ENCODE results near the gene EXOSC5.
"Not testable (repeated sequence)": the region's sequence is repeated elsewhere in the genome, so short reads cannot be mapped to it uniquely, and the experiment has no call there.

The EXOSC5 gene

DNA sequence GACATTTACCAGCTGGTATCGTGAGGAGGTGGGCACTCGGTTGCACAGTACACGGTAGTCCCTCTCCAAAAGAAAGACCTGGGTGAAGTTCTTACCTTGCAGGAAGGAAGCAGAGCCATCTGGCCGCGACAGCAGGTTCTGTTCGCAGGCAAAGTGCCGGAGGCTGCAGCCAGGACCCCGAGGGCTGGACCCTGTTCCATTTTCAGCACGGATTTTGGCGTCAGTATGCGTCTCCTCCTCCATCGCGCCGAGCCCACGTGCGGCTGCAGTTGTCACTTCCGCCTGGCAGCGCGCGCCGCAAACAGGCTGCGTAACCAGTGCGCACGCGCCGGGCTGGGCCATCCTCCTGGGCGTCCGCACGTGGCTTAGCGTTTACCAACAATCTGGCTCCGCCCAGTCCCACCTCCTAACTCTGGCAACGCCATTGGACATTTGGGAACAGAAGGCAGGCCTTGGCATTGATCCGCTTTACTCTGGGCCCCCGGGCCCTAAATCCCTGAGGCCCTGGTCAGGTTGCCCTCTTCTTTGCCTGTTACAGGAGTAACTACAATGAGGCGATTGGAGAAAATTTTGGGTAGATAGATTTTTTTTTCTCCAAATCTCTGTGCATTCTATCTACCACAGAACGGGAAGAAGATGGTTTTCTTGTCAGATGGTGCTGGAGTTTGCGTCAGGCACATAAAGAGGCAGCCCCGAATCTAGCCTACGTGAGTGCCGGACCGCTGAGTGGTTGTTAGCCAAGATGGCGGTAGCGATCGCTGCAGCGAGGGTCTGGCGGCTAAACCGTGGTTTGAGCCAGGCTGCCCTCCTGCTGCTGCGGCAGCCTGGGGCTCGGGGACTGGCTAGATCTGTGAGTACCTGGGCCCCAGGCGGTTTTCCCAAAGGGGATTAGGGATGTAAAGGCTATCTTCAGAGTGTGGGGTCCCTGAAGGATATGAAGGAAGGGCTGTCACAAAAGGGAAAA is at the start of gene EXOSC5, which contains the start of gene BCKDHA:
TSS of gene EXOSC5 (minus strand) at position 274 of the 964 bp plus-strand sequence. CDS start at position 243, 31 bp downstream.
TSS of gene BCKDHA (plus strand) at position 733 of the 964 bp plus-strand sequence. CDS start at position 743, 10 bp downstream.
- DNase-seq: peak; percentile 99

DNA sequence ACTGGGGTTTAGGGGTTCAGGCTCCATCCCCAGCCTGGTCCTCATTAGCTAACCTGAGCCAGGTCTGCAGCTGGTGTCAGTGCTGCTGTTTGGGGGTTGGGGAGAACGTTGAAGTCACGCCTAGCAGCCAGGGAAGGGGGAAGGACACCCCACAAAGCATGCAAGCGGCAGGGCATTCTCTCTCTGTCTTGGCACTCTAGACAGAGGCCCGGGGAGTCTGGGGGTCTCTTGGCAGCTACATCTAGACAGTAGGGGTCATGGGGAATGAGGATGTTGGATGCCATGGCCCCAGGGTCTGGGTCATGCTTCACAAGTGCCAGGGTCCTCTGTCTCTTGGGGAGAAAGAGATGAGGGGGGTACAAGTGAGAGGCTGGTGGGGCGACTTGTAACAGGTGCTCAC is 48.4 kb upstream of the EXOSC5 start:
- DNase-seq: no peak

DNA sequence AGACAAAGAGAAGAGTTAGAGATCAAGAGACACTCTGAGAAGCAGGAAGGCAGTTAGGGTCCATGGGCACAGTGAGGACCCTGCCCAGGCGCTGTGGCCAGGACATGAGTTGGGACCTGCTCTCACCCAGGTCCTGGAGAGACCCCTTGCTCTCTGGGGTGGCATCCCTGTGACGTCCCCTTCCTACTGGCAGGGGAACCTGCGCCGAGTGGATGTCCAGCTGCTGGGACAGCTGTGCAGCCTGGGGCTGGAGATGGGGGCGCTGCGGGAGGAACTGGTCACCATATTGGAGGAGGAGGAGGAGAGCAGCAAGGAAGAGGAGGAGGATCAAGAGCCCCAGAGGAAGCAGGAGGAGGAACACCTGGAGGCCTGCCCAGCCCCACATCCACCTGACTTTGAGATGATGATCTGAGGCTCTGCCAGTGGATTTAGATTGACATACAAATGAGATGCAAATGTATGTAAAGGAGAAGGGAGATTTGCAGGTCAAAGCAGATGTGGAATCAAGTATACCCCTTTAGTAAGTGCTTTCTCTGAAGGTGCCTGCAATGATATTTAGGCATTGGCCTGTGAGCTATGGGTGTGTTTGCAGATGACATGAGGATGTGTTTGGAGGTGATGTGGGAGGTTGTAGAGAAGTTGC is 46.8 kb upstream of the EXOSC5 start:
- DNase-seq: no peak

DNA sequence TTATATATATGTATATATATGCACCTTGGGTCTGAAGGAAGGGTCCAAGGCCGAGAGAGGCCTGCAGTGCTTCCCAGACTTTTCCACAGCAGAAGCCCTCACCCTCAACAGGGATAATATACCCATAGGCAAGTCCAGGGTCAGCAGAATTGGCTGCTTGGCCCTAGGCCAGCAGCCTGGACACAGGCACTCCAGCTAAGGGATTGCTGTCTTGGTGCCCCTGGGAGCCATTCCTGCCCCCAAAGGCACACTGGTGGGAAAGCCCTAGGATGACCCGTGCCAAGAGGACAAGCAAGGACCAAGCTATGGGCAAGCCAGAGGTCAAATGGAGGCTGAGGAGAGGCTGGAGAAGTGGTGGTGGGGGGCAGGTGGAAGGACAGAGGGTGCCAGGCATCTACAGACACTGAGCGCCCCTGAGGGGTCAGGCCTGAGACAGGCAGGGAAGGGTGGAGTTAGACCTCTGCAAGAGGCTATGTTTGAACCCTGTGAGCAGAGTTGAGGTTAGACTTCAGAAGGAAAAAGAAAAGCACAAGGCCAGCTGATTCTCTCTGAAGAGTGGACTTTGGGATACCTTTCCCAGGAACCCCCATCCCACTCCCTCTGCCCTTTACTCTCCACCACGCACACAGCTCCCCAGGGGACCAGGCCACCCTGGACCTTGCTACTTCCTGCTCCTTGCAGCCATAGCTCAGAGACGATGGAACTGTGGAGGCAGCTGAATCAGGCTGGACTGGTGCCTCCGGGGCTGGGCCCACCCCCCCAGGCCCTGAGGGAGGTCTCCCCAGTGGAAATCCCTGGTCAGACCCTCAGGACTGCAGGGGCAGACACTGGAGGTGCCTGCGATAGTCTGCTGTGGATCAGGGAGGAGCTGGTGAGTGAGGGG is 45.6 kb upstream of the EXOSC5 start, which contains the start of gene ERICH4:
TSS of gene ERICH4 (plus strand) at position 684 of the 883 bp plus-strand sequence. CDS start at position 698, 14 bp downstream.
- DNase-seq: no peak

DNA sequence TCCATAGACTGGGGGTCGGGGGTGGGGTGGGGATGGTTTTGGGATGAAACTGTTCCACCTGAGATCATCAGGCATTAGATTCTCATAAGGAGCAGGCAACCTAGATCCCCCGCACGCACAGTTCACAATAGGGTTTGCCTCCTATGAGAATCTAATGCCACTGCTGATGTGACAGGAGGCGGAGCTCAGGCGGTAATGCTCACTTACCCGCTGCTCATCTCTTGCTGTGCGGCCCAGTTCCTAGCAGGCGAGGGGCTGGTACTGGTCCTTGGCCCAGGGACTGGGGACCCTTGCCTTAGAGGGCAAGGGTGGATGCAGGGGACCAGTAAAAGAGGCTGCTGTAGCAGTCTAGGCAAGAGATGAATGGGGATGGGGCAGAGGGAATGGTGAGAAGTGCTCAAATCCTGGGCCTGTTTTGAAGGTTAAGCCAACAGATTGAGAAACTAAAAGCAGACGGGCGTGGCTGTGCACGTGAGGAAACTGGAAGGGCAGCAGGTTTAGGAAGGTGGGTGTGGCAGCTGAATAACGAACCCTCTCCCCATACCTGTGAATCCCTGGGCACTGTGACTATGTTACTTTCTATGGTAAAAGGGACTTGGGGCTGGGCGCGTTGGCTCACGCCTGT is 44.3 kb upstream of the EXOSC5 start:
- DNase-seq: no peak

DNA sequence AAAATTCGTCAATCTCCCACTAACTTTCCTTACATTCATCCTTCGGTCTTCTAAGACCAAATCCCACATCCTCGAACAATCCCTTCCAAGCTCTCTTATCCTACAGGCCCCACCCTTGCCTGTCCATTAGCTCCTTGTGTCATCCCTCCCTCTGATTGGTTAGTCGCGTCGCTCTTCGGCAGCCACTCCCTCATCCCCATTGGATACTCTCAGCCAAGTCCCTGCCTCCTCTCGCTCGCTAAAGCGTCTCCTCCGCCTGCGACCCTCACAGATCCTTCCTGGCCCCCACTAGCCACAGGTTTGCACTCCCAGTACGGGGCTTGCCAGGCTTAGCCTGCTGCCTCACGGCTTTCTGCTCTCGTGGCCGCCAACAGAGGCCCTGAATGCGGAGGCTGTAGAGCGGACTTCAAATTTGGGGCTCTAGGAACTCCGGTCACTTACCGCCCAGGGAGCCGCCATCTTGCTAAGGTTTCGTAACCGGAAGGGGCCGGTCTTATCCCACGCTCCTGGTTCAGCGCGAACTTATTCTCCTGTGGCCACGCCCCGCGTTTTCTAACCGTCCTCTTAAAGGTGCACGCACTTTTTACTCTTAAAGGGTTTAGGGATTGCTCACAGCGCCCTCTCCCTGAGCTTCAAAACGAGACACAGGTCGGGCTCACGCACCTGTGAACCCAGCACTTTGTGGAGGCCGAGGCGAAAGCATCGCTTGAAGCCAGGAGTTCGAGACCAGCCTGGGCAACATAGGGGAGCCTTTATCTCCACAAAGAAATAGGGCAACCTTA is 42.5 kb upstream of the EXOSC5 start, which contains the start of gene DMAC2:
TSS of gene DMAC2 (minus strand) at position 472 of the 782 bp plus-strand sequence. CDS start at position 459, 13 bp downstream.
- DNase-seq: peak; percentile 98

DNA sequence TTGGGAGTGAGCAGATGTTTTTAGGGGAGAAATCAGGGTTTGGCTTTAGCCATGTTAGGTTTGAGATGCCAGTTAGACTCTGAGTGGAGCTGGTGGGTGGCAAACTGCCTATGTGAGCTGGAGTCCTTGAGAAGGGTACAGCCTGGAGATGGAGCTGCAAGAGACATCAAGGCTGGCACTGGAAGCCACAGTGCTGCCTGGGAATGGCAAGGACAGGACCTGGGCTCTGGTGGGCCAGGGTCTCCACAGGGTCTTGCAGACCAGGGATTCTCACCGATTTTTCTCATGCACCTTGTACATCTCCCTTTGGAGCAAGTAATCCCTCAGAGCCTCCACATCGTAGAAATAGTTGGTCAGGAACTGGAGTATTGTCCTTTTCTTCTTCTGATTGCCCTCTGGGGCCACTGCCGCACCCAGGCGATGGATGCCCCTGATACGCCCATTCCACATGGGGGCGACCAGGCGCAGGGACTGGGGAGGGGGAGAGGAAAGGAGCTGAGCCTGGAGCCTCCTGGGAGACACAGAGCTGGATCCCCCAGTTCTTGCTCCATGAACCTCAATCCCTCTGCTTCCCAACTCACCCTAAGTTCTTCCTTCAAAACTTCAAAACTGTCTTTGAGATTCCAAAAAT is 40.9 kb upstream of the EXOSC5 start:
- no peak for DNase-seq

DNA sequence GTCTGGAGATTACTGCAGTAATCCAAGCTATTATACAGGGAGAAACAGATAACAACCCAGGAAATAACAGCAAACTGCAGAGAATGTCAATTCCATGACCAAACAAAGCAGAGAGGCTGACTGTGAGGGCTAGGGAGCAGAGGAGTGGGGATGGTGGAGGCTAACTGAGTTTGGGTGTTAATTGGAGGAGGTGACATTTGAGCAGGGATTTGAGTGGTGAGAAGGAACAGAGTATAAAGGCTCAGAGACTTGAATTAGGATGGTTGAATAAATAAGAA is 39.5 kb upstream of the EXOSC5 start:
- no peak for DNase-seq

DNA sequence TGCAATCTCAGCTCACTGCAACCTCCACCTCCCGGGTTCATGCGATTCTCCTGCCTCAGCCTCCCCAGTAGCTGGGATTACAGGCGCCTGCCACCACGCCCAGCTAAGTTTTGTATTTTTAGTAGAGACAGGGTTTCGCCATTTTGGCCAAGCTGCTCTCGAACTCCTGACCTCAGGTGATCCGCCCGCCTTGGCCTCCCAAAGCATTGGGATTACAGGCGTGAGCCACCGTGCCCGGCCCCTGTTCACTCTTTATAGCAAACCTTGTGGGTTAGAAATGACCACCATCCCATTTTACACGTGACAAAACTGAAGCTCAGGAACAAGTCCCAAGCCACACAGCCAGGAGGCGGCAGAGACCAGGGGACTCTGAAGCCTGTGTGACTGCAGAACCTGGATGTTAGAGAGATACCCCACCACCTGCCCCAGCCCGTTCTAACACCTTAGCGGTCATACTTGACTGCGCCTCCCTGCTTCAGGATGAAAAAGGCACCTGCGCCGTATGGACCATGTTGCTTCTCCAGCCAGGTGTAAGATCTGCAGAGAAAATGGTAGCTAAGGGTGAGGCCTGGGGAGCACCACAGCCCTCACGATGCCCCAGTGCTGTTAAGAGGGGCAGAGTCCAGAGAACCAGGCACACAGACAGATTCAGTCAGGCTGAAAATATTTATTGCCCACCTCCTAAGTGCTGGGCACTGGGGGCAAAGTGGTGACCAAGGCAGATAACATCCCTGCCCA is 38.9 kb upstream of the EXOSC5 start:
- no peak for DNase-seq

DNA sequence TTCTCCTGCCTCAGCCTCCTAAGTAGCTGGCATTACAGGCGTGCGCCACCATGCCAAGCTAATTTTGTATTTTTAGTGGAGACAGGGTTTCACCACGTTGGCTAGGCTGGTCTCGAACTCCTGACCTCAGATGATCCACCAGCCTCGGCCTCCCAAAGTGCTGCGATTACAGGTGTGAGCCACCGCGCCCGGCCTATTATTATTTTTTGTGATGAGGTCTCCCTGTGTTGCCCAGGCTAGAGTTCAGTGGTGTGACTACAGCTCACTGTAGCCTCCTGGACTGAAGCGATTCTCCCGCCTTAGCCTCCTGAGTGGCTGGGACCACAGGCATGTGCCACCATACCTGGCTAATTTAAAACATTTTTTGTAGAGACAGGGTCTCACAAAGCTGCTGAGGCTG is 38.2 kb upstream of the EXOSC5 start:
- not testable (repeated sequence) for DNase-seq

DNA sequence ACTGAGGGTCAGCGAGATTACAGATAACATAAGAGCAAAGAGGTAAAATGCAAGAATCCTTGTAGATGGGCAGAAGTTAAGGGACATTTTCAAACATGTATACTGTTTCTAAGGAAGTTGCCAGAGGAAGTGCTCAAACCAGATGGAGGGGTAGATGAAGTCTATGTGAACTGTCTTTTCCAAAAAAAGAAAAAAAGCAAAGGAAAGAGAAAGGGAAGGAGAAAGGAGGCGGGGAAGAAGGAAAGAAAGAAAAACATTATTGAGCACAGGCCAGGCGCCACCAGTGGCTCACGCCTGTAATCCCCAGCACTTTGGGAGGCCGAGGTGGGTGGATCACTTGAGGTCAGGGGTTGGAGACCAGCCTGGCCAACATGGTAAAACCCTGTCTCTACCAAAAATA is 37.3 kb upstream of the EXOSC5 start:
- no peak for DNase-seq

DNA sequence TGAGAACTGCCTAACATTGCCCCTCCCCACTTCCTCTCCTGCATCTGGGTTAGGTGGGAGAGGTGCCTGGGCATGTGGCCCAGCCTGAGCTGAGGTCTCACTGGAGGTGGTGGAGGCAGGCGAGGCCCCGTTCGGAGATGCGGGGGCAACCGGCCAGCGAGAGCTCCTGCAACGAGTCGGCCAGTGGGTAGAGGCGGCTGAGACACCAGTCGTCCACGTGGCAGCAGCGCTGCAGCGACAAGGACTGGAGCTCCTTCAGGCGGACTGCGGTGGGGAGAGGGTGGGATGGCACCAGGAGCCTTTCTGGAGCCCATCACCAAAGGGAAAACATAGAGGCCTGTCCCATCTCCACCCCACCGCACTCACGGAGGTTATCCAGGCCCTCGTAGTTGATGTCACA is 36.0 kb upstream of the EXOSC5 start:
- no peak for DNase-seq

DNA sequence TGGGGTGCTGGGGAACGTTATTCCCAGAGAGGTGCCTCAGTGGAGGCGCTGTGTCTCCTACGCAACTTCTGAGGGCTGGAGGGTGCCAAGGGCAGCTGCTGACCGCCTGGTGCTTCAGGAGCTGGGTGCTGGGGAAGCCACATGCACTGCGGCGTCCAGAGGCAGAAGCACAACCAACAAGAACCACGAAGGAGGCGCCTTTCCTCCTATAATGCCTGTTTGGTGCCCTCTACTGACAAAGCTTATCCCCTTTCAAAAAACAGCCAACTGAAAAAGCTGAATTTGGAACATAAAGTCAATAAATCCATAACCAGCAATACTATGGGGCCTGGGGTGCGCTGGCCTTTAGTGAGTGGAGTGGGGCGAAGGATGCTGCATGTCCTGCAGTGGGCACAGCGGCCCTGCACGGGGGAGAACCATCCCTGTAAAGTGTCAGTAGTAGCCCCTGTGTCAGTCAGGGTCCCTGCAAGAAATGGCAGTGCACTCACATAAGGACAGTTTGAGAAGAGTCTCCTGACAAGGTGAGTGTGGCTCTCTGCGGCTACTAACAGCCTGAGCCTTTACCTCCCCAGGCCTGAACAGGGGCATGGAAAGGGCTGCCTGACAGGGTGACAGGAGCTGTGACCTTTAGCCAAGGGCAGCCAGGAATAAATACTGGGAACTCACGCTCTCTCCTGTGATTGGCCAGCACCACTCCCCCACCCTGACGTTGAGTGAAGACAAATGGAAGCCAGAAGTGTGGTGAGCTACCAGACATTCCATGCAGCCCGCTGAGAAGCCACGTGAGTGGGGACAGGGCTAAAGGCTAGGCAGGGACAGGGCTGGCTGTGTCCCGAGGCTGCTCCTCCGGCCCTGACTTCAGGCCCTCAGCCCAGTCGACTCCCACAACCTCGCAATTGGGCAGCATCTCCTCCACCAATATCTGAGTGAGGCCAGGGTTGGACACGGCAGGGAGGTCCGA is 34.5 kb upstream of the EXOSC5 start:
- no peak for DNase-seq

DNA sequence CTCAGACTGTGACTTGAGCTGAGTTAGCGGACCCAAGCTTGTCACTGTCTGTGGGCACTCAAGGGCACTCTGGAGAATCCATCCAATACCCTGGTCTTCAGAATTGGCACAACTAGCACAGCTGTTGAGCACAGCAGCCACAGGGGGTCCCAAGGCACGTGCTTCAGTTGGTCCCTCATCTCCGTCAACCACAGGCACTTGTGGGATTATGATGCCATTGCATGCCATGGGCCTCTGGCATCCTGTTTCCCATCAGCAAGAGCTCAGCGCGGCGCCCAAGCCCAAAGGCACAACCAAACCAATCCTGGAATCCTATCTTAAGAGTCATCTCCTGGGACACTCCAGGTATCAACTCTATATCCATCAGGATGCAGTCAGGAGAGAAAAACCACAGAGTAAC is 33.8 kb upstream of the EXOSC5 start:
- DNase-seq: no peak

DNA sequence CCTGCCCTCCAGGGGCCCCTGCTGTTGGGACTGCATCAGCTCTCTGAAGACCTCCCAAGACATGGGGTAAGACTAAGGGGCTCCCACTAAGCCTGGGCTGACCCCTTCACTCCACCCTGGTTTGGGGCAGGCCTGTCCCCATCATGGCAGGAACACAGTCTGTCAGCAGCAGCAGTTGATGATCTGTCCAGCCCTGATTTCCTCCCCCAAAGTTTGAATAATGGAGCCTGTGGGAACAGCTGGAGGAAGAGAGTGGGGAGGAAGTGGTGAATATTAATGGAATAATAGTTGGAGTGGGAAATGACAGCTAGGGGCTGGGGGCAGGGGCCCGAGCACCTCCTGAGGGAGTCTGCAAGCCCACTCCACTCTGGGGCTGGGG is 31.3 kb upstream of the EXOSC5 start:
- DNase-seq: no peak

DNA sequence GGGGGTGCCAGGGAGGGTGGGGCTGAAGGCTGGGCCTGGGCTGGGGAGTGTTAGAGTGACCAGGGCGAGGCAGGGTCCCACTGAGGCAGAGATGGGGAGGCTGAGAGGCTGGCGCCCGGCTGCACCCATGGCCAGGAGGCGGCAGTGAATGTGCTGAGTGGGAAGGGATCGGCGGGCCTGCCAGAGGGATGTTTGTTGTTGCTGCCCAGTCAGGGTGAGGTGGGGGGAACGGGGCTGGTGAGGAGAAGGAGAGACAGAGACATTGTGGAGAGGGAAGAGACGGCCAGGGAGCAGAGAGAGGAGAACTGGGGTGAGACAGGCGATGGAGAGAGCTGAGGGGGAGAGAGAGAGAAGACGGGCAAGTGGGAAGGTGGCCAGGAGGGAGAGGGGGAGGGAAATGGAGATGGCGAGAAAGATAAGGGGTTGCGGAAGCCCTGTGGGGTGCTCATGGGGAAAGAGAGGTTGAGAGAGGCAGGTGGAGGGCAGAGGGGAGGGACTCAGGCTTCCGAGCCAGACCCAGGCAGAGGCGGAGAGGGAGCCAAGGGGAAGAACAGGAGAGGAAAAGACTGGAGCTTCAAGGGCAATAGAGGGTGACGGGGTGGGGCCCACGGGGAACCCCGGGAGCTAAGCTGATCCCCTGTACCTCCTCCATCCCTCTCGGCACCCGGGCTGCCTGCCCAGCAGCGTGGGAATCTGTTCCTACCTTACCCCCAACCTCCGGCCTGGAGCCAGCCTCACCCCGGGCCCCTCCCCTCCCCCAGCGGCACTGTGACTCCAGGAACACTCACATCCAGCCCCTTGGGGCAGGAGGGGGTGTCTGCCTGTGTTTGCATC is 30.7 kb upstream of the EXOSC5 start:
- DNase-seq: no peak

DNA sequence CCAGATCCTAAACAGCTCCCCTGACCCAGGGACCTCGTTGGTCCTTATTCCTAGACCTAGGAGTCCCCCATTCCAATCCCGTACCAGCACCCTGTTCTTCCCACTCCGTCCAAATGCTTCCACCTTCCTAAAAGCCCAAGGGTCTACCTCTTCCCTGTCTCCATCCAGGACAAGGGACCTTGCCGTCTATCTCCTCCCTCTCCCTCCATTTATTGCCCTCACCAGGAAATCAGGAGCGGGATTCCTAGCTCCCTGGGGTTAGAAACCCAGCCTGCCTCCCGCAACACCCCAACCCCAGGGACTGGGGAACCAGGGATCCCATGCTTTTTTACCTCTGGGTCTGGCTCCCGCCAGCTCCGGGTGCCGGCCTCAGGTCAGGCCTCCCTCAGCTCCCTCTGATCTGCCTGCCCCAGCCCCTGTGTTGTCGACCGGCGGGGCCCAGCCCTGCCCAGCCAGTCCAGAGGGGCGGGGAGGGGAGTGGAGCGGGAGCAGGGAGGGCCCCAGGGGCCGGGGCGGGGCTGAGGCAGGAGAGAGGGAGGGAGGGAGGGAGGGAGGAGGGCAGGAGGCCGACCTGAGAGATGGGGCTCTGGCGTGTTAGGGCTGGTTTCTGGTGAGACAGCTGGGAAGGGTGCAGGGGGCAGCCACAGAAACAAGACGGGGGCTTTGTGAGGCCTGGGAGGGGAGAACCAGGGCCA is 29.9 kb upstream of the EXOSC5 start, which contains the start of gene B3GNT8:
TSS of gene B3GNT8 (minus strand) at position 423 of the 695 bp plus-strand sequence. CDS start 596 bp downstream, outside the sequence.
- peak; percentile 43 for DNase-seq

Data from NCI-H1694 treated with DMSO at 0.1 percent for 48 hours (cell line).